ENCODE measurements around the gene SERINC4. TPM values are rescaled to one million over a fixed set of nuclear protein-coding genes. Genes with fewer than 3 reads are reported as not detected.

Gene SERINC4
- total and polyA plus RNA-seq, 9 of the 15 experiments (the other 6 are each of a cell fraction or from before 2014, with no cell fraction given) = 0.14 to 0.86 (median 0.18) TPM; not detected in 2

DNA sequence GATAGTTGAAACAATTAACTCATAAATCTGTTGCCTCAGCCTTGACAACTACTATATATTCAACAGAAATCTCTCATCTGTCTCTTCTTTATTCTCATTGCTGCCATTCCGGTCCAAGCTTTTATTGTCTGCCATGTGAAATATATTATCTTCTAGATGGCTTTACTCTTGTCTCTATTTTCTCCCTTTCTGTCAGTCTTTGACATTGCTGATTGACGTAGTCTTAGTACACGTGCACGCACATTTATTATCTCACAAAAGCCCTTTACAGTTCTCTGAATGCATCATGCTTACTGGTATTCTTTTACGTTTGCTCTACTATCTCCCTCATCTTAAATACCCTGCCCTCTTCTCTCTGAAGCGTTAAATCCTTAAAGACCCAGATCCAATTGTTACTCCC is 48.1 kb downstream of the SERINC4 start (continued):
- TF ChIP-seq, protein P1, sequence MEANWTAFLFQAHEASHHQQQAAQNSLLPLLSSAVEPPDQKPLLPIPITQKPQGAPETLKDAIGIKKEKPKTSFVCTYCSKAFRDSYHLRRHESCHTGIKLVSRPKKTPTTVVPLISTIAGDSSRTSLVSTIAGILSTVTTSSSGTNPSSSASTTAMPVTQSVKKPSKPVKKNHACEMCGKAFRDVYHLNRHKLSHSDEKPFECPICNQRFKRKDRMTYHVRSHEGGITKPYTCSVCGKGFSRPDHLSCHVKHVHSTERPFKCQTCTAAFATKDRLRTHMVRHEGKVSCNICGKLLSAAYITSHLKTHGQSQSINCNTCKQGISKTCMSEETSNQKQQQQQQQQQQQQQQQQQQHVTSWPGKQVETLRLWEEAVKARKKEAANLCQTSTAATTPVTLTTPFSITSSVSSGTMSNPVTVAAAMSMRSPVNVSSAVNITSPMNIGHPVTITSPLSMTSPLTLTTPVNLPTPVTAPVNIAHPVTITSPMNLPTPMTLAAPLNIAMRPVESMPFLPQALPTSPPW (CRISPR knock-in tag; IDR thresholded peaks at IDR 0.05) = no peak
- TF ChIP-seq TEAD1 (CRISPR knock-in tag; IDR thresholded peaks at IDR 0.05) (no peak), LCOR (CRISPR knock-in tag; IDR thresholded peaks at IDR 0.05) (no peak), ARNT (IDR thresholded peaks at IDR 0.05) (no peak), ZNF830 (CRISPR knock-in tag; IDR thresholded peaks at IDR 0.05) (no peak), CTBP1 (IDR thresholded peaks at IDR 0.05; ENCODE audit: borderline replicate concordance) (no peak)
- TF ChIP-seq, protein P2, sequence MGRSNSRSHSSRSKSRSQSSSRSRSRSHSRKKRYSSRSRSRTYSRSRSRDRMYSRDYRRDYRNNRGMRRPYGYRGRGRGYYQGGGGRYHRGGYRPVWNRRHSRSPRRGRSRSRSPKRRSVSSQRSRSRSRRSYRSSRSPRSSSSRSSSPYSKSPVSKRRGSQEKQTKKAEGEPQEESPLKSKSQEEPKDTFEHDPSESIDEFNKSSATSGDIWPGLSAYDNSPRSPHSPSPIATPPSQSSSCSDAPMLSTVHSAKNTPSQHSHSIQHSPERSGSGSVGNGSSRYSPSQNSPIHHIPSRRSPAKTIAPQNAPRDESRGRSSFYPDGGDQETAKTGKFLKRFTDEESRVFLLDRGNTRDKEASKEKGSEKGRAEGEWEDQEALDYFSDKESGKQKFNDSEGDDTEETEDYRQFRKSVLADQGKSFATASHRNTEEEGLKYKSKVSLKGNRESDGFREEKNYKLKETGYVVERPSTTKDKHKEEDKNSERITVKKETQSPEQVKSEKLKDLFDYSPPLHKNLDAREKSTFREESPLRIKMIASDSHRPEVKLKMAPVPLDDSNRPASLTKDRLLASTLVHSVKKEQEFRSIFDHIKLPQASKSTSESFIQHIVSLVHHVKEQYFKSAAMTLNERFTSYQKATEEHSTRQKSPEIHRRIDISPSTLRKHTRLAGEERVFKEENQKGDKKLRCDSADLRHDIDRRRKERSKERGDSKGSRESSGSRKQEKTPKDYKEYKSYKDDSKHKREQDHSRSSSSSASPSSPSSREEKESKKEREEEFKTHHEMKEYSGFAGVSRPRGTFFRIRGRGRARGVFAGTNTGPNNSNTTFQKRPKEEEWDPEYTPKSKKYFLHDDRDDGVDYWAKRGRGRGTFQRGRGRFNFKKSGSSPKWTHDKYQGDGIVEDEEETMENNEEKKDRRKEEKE (IDR thresholded peaks at IDR 0.05; ENCODE audit: borderline replicate concordance in 1 of 2, control insufficient read depth in 1 of 2, low read depth in 2 of 2, low read length in 1 of 2) = no peak
